Measurements from ENCODE around the gene GLS2. TPM values are rescaled to one million over a fixed set of nuclear protein-coding genes. Genes with fewer than 3 reads are reported as not detected.
A peak's percentile ranks its signal among the peaks of the same experiment; 100 is the strongest.
"Not testable (repeated sequence)": the region's sequence is repeated elsewhere in the genome, so short reads cannot be mapped to it uniquely, and the experiment has no call there.

The GLS2 gene
- total RNA-seq, 2 experiments from 2014 or later, result 0.33 to 1.3 TPM

GRCh38 chr12:56457817-56458216 lies 30.1 kb downstream of the GLS2 start:
- DNase-seq, result no peak
- CTCF ChIA-PET, result interaction anchor here (1.4 kb wide), 1 partner anchor 9 kb away, joined by 3 read pairs; the partner anchor contains the start of gene TIMELESS
- no peak overlapping the region for H3K4me3 Mint-ChIP-seq
- no peaks in the 10 kb centered on the region for H3K9me3 Mint-ChIP-seq
- no peaks in the 10 kb centered on the region for H3K4me1 Mint-ChIP-seq
- H3K27me3 Mint-ChIP-seq, result peaks cover 2% of the 10 kb centered on the region
- no peak overlapping the region for H3K27ac Mint-ChIP-seq
- POLR2A ChIA-PET, result interaction anchor here (2.7 to 7.6 kb wide), 2 partner anchors 9 to 10 kb away, joined by 10 to 66 read pairs; partner anchors contain the start of genes SPRYD4 and TIMELESS
- H3K36me3 Mint-ChIP-seq (ENCODE audit: low read depth), result no peaks in the 10 kb centered on the region

GRCh38 chr12:56454557-56454956 lies 33.4 kb downstream of the GLS2 start, which contains the start of gene MIP:
TSS of gene MIP (minus strand) at chr12:56454657. CDS start at chr12:56454613, 44 bp downstream.
- H3K27ac Mint-ChIP-seq, result no peak within 1 kb of the TSS
- peaks cover 6% of the 10 kb centered on the region for H3K27me3 Mint-ChIP-seq
- no peak for DNase-seq
- no peak within 1 kb of the TSS for H3K4me3 Mint-ChIP-seq
- peaks cover 9% of the 10 kb centered on the region for H3K4me1 Mint-ChIP-seq
- no peaks in the 10 kb centered on the region for H3K36me3 Mint-ChIP-seq (ENCODE audit: low read depth)
- CTCF ChIA-PET, result interaction anchor here (1.0 to 1.4 kb wide), 4 partner anchors 9 to 94 kb away, joined by 3 to 5 read pairs (median 4); partner anchors contain the start of gene STAT2
- POLR2A ChIA-PET, result interaction anchor here (1.4 kb wide), 1 partner anchor 14 kb away, joined by 5 read pairs; the partner anchor contains the start of gene SPRYD4
- H3K9me3 Mint-ChIP-seq, result no peaks in the 10 kb centered on the region

GRCh38 chr12:56451147-56451546 lies 36.8 kb downstream of the GLS2 start:
- no peak for DNase-seq
- ChIA-PET POLR2A (interaction anchor here (4.5 kb wide), 1 partner anchor 18 kb away, joined by 27 read pairs; the partner anchor contains the start of gene SPRYD4), CTCF (interaction anchor here (0.5 to 5.7 kb wide), 3 partner anchors 11 to 248 kb away, joined by 3 to 50 read pairs (median 12); no protein-coding TSS in a partner anchor)
- peaks cover 27% of the 10 kb centered on the region for H3K4me1 Mint-ChIP-seq
- H3K36me3 Mint-ChIP-seq (ENCODE audit: low read depth), result peaks cover 7% of the 10 kb centered on the region
- H3K9me3 Mint-ChIP-seq, result no peaks in the 10 kb centered on the region
- peaks cover 6% of the 10 kb centered on the region for H3K27me3 Mint-ChIP-seq
- H3K4me3 Mint-ChIP-seq, result no peak overlapping the region
- H3K27ac Mint-ChIP-seq, result no peak overlapping the region

- DNase-seq, result no peak
- POLR2A ChIA-PET, result interaction anchor here (1.1 to 4.5 kb wide), 7 partner anchors 11 to 237 kb away, joined by 3 to 66 read pairs (median 22); partner anchors contain the start of genes CNPY2, PAN2, SPRYD4 and STAT2
- Mint-ChIP-seq H3K4me1 (peaks cover 29% of the 10 kb centered on the region), H3K9me3 (no peaks in the 10 kb centered on the region), H3K4me3 (peak overlapping the region; percentile 89), H3K36me3 (ENCODE audit: low read depth) (peaks cover 11% of the 10 kb centered on the region), H3K27me3 (peaks cover 4% of the 10 kb centered on the region), H3K27ac (no peak overlapping the region)
- CTCF ChIA-PET, result interaction anchor here (0.6 to 5.7 kb wide), 5 partner anchors 9 to 242 kb away, joined by 3 to 50 read pairs (median 5); partner anchors contain the start of gene CS
These were observed 37.7 kb downstream of the GLS2 start for GRCh38 chr12:56450241-56450640.

GRCh38 chr12:56449622-56449984 lies 38.4 kb downstream of the GLS2 start:
- H3K4me3 Mint-ChIP-seq, result peak overlapping the region; percentile 89
- H3K36me3 Mint-ChIP-seq (ENCODE audit: low read depth), result peaks cover 16% of the 10 kb centered on the region
- no peaks in the 10 kb centered on the region for H3K9me3 Mint-ChIP-seq
- H3K4me1 Mint-ChIP-seq, result peaks cover 32% of the 10 kb centered on the region
- H3K27me3 Mint-ChIP-seq, result peaks cover 4% of the 10 kb centered on the region
- POLR2A ChIA-PET, result interaction anchor here (1.0 to 4.5 kb wide), 24 partner anchors 12 to 442 kb away, joined by 3 to 66 read pairs (median 6); partner anchors contain the start of genes ANKRD52, CNPY2, GLS2 and IL23A
- CTCF ChIA-PET, result interaction anchor here (0.6 to 5.7 kb wide), 9 partner anchors 9 to 260 kb away, joined by 3 to 50 read pairs (median 5); partner anchors contain the start of genes CS and SMARCC2
- no peak for DNase-seq
- H3K27ac Mint-ChIP-seq, result peak overlapping the region; percentile 81

GRCh38 chr12:56448860-56449621 lies 38.9 kb downstream of the GLS2 start, which contains the start of gene TIMELESS:
TSS of gene TIMELESS (minus strand) at chr12:56449426. CDS start at chr12:56434170, 15,256 bp downstream.
- H3K36me3 Mint-ChIP-seq (ENCODE audit: low read depth), result peaks cover 21% of the 10 kb centered on the region
- no peaks in the 10 kb centered on the region for H3K9me3 Mint-ChIP-seq
- ChIA-PET CTCF (interaction anchor here (0.6 to 5.7 kb wide), 10 partner anchors 9 to 260 kb away, joined by 3 to 50 read pairs (median 5); partner anchors contain the start of genes SMARCC2 and STAT2), POLR2A (interaction anchor here (0.8 to 4.5 kb wide), 27 partner anchors 12 to 442 kb away, joined by 3 to 66 read pairs (median 5); partner anchors contain the start of genes ANKRD52, CNPY2, GLS2 and IL23A)
- DNase-seq, result peak; percentile 87
- H3K4me1 Mint-ChIP-seq, result peaks cover 36% of the 10 kb centered on the region
- peak within 1 kb of the TSS; percentile 81 for H3K27ac Mint-ChIP-seq
- H3K27me3 Mint-ChIP-seq, result peaks cover 4% of the 10 kb centered on the region
- peak within 1 kb of the TSS; percentile 89 for H3K4me3 Mint-ChIP-seq

- CTCF ChIA-PET, result interaction anchor here (0.7 kb wide), 2 partner anchors 36 to 463 kb away, joined by 3 to 5 read pairs; no protein-coding TSS in a partner anchor
- H3K9me3 Mint-ChIP-seq, POLR2A ChIA-PET, H3K4me3 Mint-ChIP-seq, H3K27me3 Mint-ChIP-seq, H3K27ac Mint-ChIP-seq, DNase-seq: not testable (repeated sequence)
- Mint-ChIP-seq H3K36me3 (ENCODE audit: low read depth) (peaks cover 33% of the 10 kb centered on the region), H3K4me1 (peaks cover 31% of the 10 kb centered on the region)
These were observed 44.8 kb downstream of the GLS2 start for GRCh38 chr12:56443208-56443607.

GRCh38 chr12:56437430-56438176 lies 50.4 kb downstream of the GLS2 start:
- no peak overlapping the region for H3K27ac Mint-ChIP-seq
- no peak for DNase-seq
- no peak overlapping the region for H3K4me3 Mint-ChIP-seq
- no peaks in the 10 kb centered on the region for H3K27me3 Mint-ChIP-seq
- ChIA-PET POLR2A (no interaction called here), CTCF (interaction anchor here (0.8 to 1.2 kb wide), 2 partner anchors 26 to 121 kb away, joined by 3 to 4 read pairs; partner anchors contain the start of gene CNPY2)
- peaks cover 4% of the 10 kb centered on the region for H3K4me1 Mint-ChIP-seq
- peaks cover 14% of the 10 kb centered on the region for H3K36me3 Mint-ChIP-seq (ENCODE audit: low read depth)
- H3K9me3 Mint-ChIP-seq, result no peaks in the 10 kb centered on the region

- H3K36me3 Mint-ChIP-seq (ENCODE audit: low read depth), result peaks cover 20% of the 10 kb centered on the region
- no peak overlapping the region for H3K27ac Mint-ChIP-seq
- CTCF ChIA-PET, result interaction anchor here (0.5 to 1.6 kb wide), 2 partner anchors 19 to 29 kb away, joined by 3 to 6 read pairs; no protein-coding TSS in a partner anchor
- no peaks in the 10 kb centered on the region for H3K4me1 Mint-ChIP-seq
- H3K27me3 Mint-ChIP-seq, result no peaks in the 10 kb centered on the region
- no peak overlapping the region for H3K4me3 Mint-ChIP-seq
- POLR2A ChIA-PET, result no interaction called here
- H3K9me3 Mint-ChIP-seq, result no peaks in the 10 kb centered on the region
- DNase-seq, result no peak
These were observed 53.1 kb downstream of the GLS2 start for GRCh38 chr12:56434828-56435227.

- Mint-ChIP-seq H3K4me3 (no peak overlapping the region), H3K27ac (no peak overlapping the region), H3K27me3 (no peaks in the 10 kb centered on the region), H3K36me3 (ENCODE audit: low read depth) (peaks cover 42% of the 10 kb centered on the region), H3K9me3 (no peaks in the 10 kb centered on the region), H3K4me1 (no peaks in the 10 kb centered on the region)
- DNase-seq, result no peak
- ChIA-PET POLR2A (no interaction called here), CTCF (no interaction called here)
These were observed 56.1 kb downstream of the GLS2 start for GRCh38 chr12:56431850-56432249.

GRCh38 chr12:56431288-56431687 lies 56.7 kb downstream of the GLS2 start:
- POLR2A ChIA-PET, result no interaction called here
- no peak overlapping the region for H3K4me3 Mint-ChIP-seq
- no peaks in the 10 kb centered on the region for H3K4me1 Mint-ChIP-seq
- no peaks in the 10 kb centered on the region for H3K27me3 Mint-ChIP-seq
- H3K9me3 Mint-ChIP-seq, result no peaks in the 10 kb centered on the region
- CTCF ChIA-PET, result interaction anchor here (0.7 kb wide), 1 partner anchor 41 kb away, joined by 4 read pairs; no protein-coding TSS in a partner anchor
- H3K36me3 Mint-ChIP-seq (ENCODE audit: low read depth), result peaks cover 40% of the 10 kb centered on the region
- no peak overlapping the region for H3K27ac Mint-ChIP-seq
- no peak for DNase-seq

- POLR2A ChIA-PET, result no interaction called here
- peaks cover 5% of the 10 kb centered on the region for H3K4me1 Mint-ChIP-seq
- no peak for DNase-seq
- H3K27me3 Mint-ChIP-seq, result no peaks in the 10 kb centered on the region
- H3K36me3 Mint-ChIP-seq (ENCODE audit: low read depth), result peaks cover 62% of the 10 kb centered on the region
- H3K9me3 Mint-ChIP-seq, result no peaks in the 10 kb centered on the region
- no peak overlapping the region for H3K27ac Mint-ChIP-seq
- CTCF ChIA-PET, result interaction anchor here (0.6 to 2.4 kb wide), 3 partner anchors 36 to 110 kb away, joined by 3 to 8 read pairs (median 4); no protein-coding TSS in a partner anchor
- no peak overlapping the region for H3K4me3 Mint-ChIP-seq
These were observed 62.0 kb downstream of the GLS2 start for GRCh38 chr12:56425940-56426438.

All from activated CD4-positive, alpha-beta memory T cell treated with anti-CD3 and anti-CD28 coated beads, Interleukin-2, amount 10 ng/mL, durations not matched to agents 7 days and 5 days (primary cell).